ENCODE measurements around the gene THEMIS. TPM values are rescaled to one million over a fixed set of nuclear protein-coding genes. Genes with fewer than 3 reads are reported as not detected.

Gene THEMIS
- total RNA-seq, 1 donor from 2014 or later, result not detected

GRCh38 chr6:127877231-127877630, 23.6 kb downstream of the THEMIS start:
- no peak for DNase-seq (ENCODE audit: low spot score)
- no peaks in the 10 kb centered on the region for H3K27me3 Mint-ChIP-seq (ENCODE audit: low read depth)
- no peak for TF ChIP-seq CTCF (IDR thresholded peaks at IDR 0.05)
- H3K4me3 Mint-ChIP-seq (ENCODE audit: unreplicated experiment), result no peak overlapping the region
- H3K9me3 Mint-ChIP-seq (ENCODE audit: low read depth), result peaks cover 12% of the 10 kb centered on the region
- peaks cover 3% of the 10 kb centered on the region for H3K36me3 Mint-ChIP-seq (ENCODE audit: low read depth)
- H3K4me1 Mint-ChIP-seq (ENCODE audit: low read depth), result peaks cover 3% of the 10 kb centered on the region
- H3K27ac Mint-ChIP-seq (ENCODE audit: unreplicated experiment), result no peak overlapping the region

GRCh38 chr6:127869772-127870404, 31.0 kb downstream of the THEMIS start:
- DNase-seq (ENCODE audit: low spot score), result no peak
- H3K36me3 Mint-ChIP-seq (ENCODE audit: low read depth), result peaks cover 3% of the 10 kb centered on the region
- H3K4me1 Mint-ChIP-seq (ENCODE audit: low read depth), result peaks cover 5% of the 10 kb centered on the region
- H3K27me3 Mint-ChIP-seq (ENCODE audit: low read depth), result no peaks in the 10 kb centered on the region
- no peak overlapping the region for H3K27ac Mint-ChIP-seq (ENCODE audit: unreplicated experiment)
- no peak overlapping the region for H3K4me3 Mint-ChIP-seq (ENCODE audit: unreplicated experiment)
- peaks cover 14% of the 10 kb centered on the region for H3K9me3 Mint-ChIP-seq (ENCODE audit: low read depth)
- no peak for TF ChIP-seq CTCF (IDR thresholded peaks at IDR 0.05)

- peaks cover 14% of the 10 kb centered on the region for H3K9me3 Mint-ChIP-seq (ENCODE audit: low read depth)
- H3K27me3 Mint-ChIP-seq (ENCODE audit: low read depth), result no peaks in the 10 kb centered on the region
- TF ChIP-seq CTCF (IDR thresholded peaks at IDR 0.05), result no peak
- H3K36me3 Mint-ChIP-seq (ENCODE audit: low read depth), result peaks cover 3% of the 10 kb centered on the region
- no peak overlapping the region for H3K27ac Mint-ChIP-seq (ENCODE audit: unreplicated experiment)
- H3K4me1 Mint-ChIP-seq (ENCODE audit: low read depth), result peaks cover 5% of the 10 kb centered on the region
- H3K4me3 Mint-ChIP-seq (ENCODE audit: unreplicated experiment), result no peak overlapping the region
- no peak for DNase-seq (ENCODE audit: low spot score)
Measured at GRCh38 chr6:127869183-127869582, 31.7 kb downstream of the THEMIS start.

- Mint-ChIP-seq H3K4me3 (ENCODE audit: unreplicated experiment) (no peak overlapping the region), H3K36me3 (ENCODE audit: low read depth) (peaks cover 3% of the 10 kb centered on the region), H3K4me1 (ENCODE audit: low read depth) (peaks cover 5% of the 10 kb centered on the region), H3K27me3 (ENCODE audit: low read depth) (no peaks in the 10 kb centered on the region), H3K9me3 (ENCODE audit: low read depth) (peaks cover 11% of the 10 kb centered on the region), H3K27ac (ENCODE audit: unreplicated experiment) (no peak overlapping the region)
- no peak for DNase-seq (ENCODE audit: low spot score)
- TF ChIP-seq CTCF (IDR thresholded peaks at IDR 0.05), result no peak
Measured at GRCh38 chr6:127868338-127868737, 32.5 kb downstream of the THEMIS start.

GRCh38 chr6:127866766-127867165, 34.1 kb downstream of the THEMIS start:
- no peak for TF ChIP-seq CTCF (IDR thresholded peaks at IDR 0.05)
- no peak for DNase-seq (ENCODE audit: low spot score)
- Mint-ChIP-seq H3K27me3 (ENCODE audit: low read depth) (no peaks in the 10 kb centered on the region), H3K9me3 (ENCODE audit: low read depth) (peaks cover 2% of the 10 kb centered on the region), H3K27ac (ENCODE audit: unreplicated experiment) (no peak overlapping the region), H3K4me3 (ENCODE audit: unreplicated experiment) (no peak overlapping the region), H3K36me3 (ENCODE audit: low read depth) (no peaks in the 10 kb centered on the region), H3K4me1 (ENCODE audit: low read depth) (peaks cover 5% of the 10 kb centered on the region)

Measured in chondrocyte (in vitro differentiated cells).